Endothelial cell of umbilical vein (primary cell): ENCODE results near the gene NTSR1. TPM values are rescaled to one million over a fixed set of nuclear protein-coding genes. Genes with fewer than 3 reads are reported as not detected.

Experiments used
- BruUV-seq: library from RNA; stranded (reverse); fragments of 400-500 nt; replicated peaks from 2 replicates; lab custom pipeline; 2021; lab: Mats Ljungman, UMichigan
- CTCF ChIA-PET: fragments of 300-600, 350-600 bp; sonication (Branson Sonifier 250); formaldehyde crosslinking; loops from one replicate; lab custom pipeline; 2021; ENCODE audit warnings: antibody characterized with exemption, inconsistent platforms; lab: Charles Lee
- POLR2A ChIA-PET: fragments of 300-600, 350-600 bp; sonication (Branson Sonifier 250); formaldehyde crosslinking; loops from one replicate; lab custom pipeline; 2021; ENCODE audit warnings: antibody characterized with exemption, inconsistent platforms; lab: Charles Lee
- DNase-seq: peaks from one replicate; pipeline ENCODE4 v3.0.0-alpha.2; 2011; ENCODE audit warnings: low read depth, low spot score
- FAIRE-seq: peaks from 2 replicates; lab custom pipeline; 2011; peaks lifted over from hg19 to GRCh38; lab: Jason Lieb, UNC
- H2AFZ ChIP-seq: 2 replicates; pipeline ENCODE4 v1.6.0; 2012; ENCODE audit warnings: low read depth, low read length, control low read depth, inconsistent platforms
- H3K27ac ChIP-seq: 2 replicates; pipeline ENCODE4 v1.5.1; 2011; ENCODE audit warnings: low read depth, mild to moderate bottlenecking, control low read depth, low read length, moderate library complexity; ENCODE audit not compliant: insufficient read depth
- H3K27me3 ChIP-seq, 2 experiments: 2 replicates each; pipeline versions ENCODE4 v1.6.0 to v1.6.1; 2011; ENCODE audit warnings: low read length in 2 of 2, mixed read lengths in 1 of 2; ENCODE audit not compliant: control insufficient read depth in 2 of 2, insufficient read depth in 2 of 2
- H3K36me3 ChIP-seq, 2 experiments: 2 replicates in 1 of 2; 3 replicates in 1 of 2; pipeline ENCODE4 v1.5.1; 2011; ENCODE audit warnings: low read length in 2 of 2, mild to moderate bottlenecking in 1 of 2, moderate library complexity in 1 of 2; ENCODE audit not compliant: control insufficient read depth in 2 of 2, insufficient read depth in 2 of 2; ENCODE audit errors: extremely low read depth in 1 of 2
- H3K4me1 ChIP-seq: 3 replicates; pipeline ENCODE4 v1.5.1; 2011; ENCODE audit warnings: mild to moderate bottlenecking, low read length; ENCODE audit not compliant: control insufficient read depth, insufficient read depth; ENCODE audit errors: extremely low read depth
- H3K4me2 ChIP-seq: 2 replicates; pipeline ENCODE4 v1.6.1; 2011; ENCODE audit warnings: low read length, control low read depth, mixed read lengths; ENCODE audit not compliant: insufficient read depth
- H3K4me3 ChIP-seq, 3 experiments: fragments of 200-600 bp in 1 of 3; sonication (generic), shearing (Covaris generic) in 1 of 3; replicated peaks in 1 of 3; 2 replicates each; pipeline ENCODE4 v1.5.1; 2011 to 2016; ENCODE audit warnings: control low read depth in 3 of 3, low read length in 3 of 3, mild to moderate bottlenecking in 2 of 3, inconsistent platforms in 1 of 3, low read depth in 1 of 3, moderate library complexity in 1 of 3; ENCODE audit not compliant: insufficient read depth in 1 of 3
- H3K79me2 ChIP-seq: 2 replicates; pipeline ENCODE4 v1.6.0; 2012; ENCODE audit warnings: low read length, inconsistent platforms; ENCODE audit not compliant: control insufficient read depth, insufficient read depth
- H3K9ac ChIP-seq: replicated peaks from 2 replicates; pipeline ENCODE3; 2011; ENCODE audit warnings: low read length, control low read depth; ENCODE audit not compliant: insufficient read depth; ENCODE audit errors: extremely low read depth
- H3K9me1 ChIP-seq: replicated peaks from 3 replicates; pipeline ENCODE4 v1.6.0; 2011; ENCODE audit warnings: mild to moderate bottlenecking, low read length; ENCODE audit not compliant: control insufficient read depth, insufficient read depth; ENCODE audit errors: extremely low read depth
- H3K9me3 ChIP-seq: replicated peaks from 2 replicates; pipeline ENCODE4 v1.5.1; 2012; ENCODE audit warnings: low read length, inconsistent platforms; ENCODE audit not compliant: control insufficient read depth, insufficient read depth
- H4K20me1 ChIP-seq: replicated peaks from 2 replicates; pipeline ENCODE3; 2011; ENCODE audit warnings: mild to moderate bottlenecking, low read length; ENCODE audit not compliant: control insufficient read depth, insufficient read depth; ENCODE audit errors: extremely low read depth
- CTCF ChIP-seq, 2 donors: IDR thresholded peaks; 1 replicate in 1 of 2; 2 replicates in 1 of 2; pipeline ENCODE4 v1.5.1; 2011; ENCODE audit warnings: low read length in 2 of 2, mild to moderate bottlenecking in 2 of 2, moderate library complexity in 2 of 2, control low read depth in 1 of 2, inconsistent platforms in 1 of 2, low read depth in 1 of 2; ENCODE audit not compliant: insufficient read depth in 1 of 2; ENCODE audit errors: extremely low read depth in 1 of 2
- EZH2 ChIP-seq: IDR thresholded peaks from 2 replicates; pipeline ENCODE4 v1.6.1; 2012; ENCODE audit warnings: borderline replicate concordance, low read depth, mild to moderate bottlenecking, moderate library complexity, low read length, inconsistent platforms; ENCODE audit not compliant: severe bottlenecking
- FOS ChIP-seq: IDR thresholded peaks from 2 replicates; pipeline ENCODE4 v1.6.1; 2011; ENCODE audit warnings: mild to moderate bottlenecking, low read length, moderate library complexity, borderline replicate concordance; ENCODE audit not compliant: insufficient read depth
- GATA2 ChIP-seq: IDR thresholded peaks from 2 replicates; pipeline ENCODE4 v1.7.0; 2011; ENCODE audit warnings: low read depth, mild to moderate bottlenecking, moderate library complexity, mixed read lengths, low read length; ENCODE audit not compliant: insufficient read length, insufficient read depth
- JUN ChIP-seq: IDR thresholded peaks from 2 replicates; pipeline ENCODE4 v1.6.1; 2011; ENCODE audit warnings: borderline replicate concordance, low read depth; ENCODE audit not compliant: insufficient read length, insufficient read depth
- MAX ChIP-seq: IDR thresholded peaks from 2 replicates; pipeline ENCODE4 v1.6.1; 2011; ENCODE audit not compliant: insufficient read depth, insufficient read length
- MYC ChIP-seq: IDR thresholded peaks from one replicate; pipeline ENCODE4 v1.6.1; 2011; ENCODE audit warnings: mild to moderate bottlenecking, low read depth, low read length
- POLR2A ChIP-seq: IDR thresholded peaks from 2 replicates; pipeline ENCODE4 v1.6.1; 2012; ENCODE audit warnings: low read depth, mild to moderate bottlenecking, control low read depth, low read length
- POLR2AphosphoS5 ChIP-seq: IDR thresholded peaks from 2 replicates; pipeline ENCODE4 v1.6.1; 2012; ENCODE audit warnings: low read depth, mild to moderate bottlenecking, control low read depth, low read length, moderate library complexity; ENCODE audit not compliant: insufficient read depth
- dilution Hi-C: fragments of 300-500 bp; cut with MboI; formaldehyde crosslinking; loops from one replicate; pipeline ENCODE4 v1.15.0; 2019; ENCODE audit warnings: low sequenced_read_pairs; ENCODE audit not compliant: extremely low pct_ligation_motif_present
- intact Hi-C: fragments of 100-400 bp; cut with micrococcal nuclease; formaldehyde crosslinking; loops from one replicate; pipeline ENCODE4 v1.10.0; 2022
- polyA plus RNA-seq, 4 experiments: library from polyadenylated mRNA; depleted of rRNA in 3 of 4; stranded (reverse) in 3 of 4; unstranded in 1 of 4; fragments of >200 nt; gene quantifications; 2 replicates each; pipeline versions ENCODE4 v1.2.1 to v1.2.3, GENCODE V29; 2011 to 2012; ENCODE audit warnings: missing spikeins in 1 of 4
- total RNA-seq: library from RNA; stranded (reverse); gene quantifications from 2 replicates; pipeline ENCODE4 v1.2.3, GENCODE V29; 2021

NTSR1 gene
- total and polyA plus RNA-seq, 2 donors (not counting 3 experiments of a cell fraction or from before 2014, with no cell fraction given): 0.14 to 2.1 TPM

GRCh38 chr20:62805711-62806382, 97.2 kb downstream of the NTSR1 start:
- FAIRE-seq: no peak
- Histone ChIP-seq H3K27ac (no peak overlapping the region), H3K79me2 (peaks cover 23% of the 10 kb centered on the region), H3K36me3 (peaks cover 9 to 24% of the 10 kb centered on the region in 2 experiments), H3K9me3 (no peaks in the 10 kb centered on the region), H3K9ac (peak overlapping the region; percentile 21), H3K4me2 (peak overlapping the region; percentile 16), H3K9me1 (no peaks in the 10 kb centered on the region), H4K20me1 (no peaks in the 10 kb centered on the region), H3K4me3 (peak overlapping the region; percentile 52 to 96 (median 57)), H2AFZ (no peak overlapping the region), H3K27me3 (no peaks in the 10 kb centered on the region), H3K4me1 (peaks cover 11% of the 10 kb centered on the region)
- dilution Hi-C loops (no loop called here), intact Hi-C loops (loop anchor here (5.0 to 10.0 kb wide), 2 partner anchors 304 to 421 kb away; partner anchors contain the start of gene RPS21)
- no peak for DNase-seq
- TF ChIP-seq CTCF (IDR thresholded peaks at IDR 0.05; ENCODE audit: extremely low read depth in 1 of 2, insufficient read depth in 1 of 2, low read depth in 1 of 2, low read length in 2 of 2) (no peak), EZH2 (no peak), JUN (no peak), POLR2A (no peak), MYC (no peak), POLR2AphosphoS5 (no peak), FOS (no peak), MAX (no peak), GATA2 (no peak)
- ChIA-PET POLR2A (no interaction called here), CTCF (interaction anchor here (0.6 to 2.2 kb wide), 4 partner anchors 9 to 189 kb away, joined by 3 to 7 read pairs (median 3); partner anchors contain the start of gene MRGBP)
- BruUV-seq: no TSS peak
